Chondrocyte (in vitro differentiated cells): ENCODE data around the gene MUC2. TPM values are rescaled to one million over a fixed set of nuclear protein-coding genes. Genes with fewer than 3 reads are reported as not detected.
A peak's percentile ranks its signal among the peaks of the same experiment; 100 is the strongest.

ENCODE experiments used
- DNase-seq: peaks from one replicate; pipeline ENCODE4 v3.0.0; 2021; ENCODE audit warnings: mixed read lengths, low spot score
- H3K27ac Mint-ChIP-seq: one replicate; pipeline ENCODE4 v1.8.0; 2021; ENCODE audit warnings: mild to moderate bottlenecking, moderate library complexity, mixed read lengths; ENCODE audit not compliant: unreplicated experiment
- H3K27me3 Mint-ChIP-seq: 2 replicates; pipeline ENCODE4 v1.8.0; 2021; ENCODE audit warnings: low read depth, mixed read lengths
- H3K36me3 Mint-ChIP-seq: 2 replicates; pipeline ENCODE4 v1.8.0; 2021; ENCODE audit warnings: low read depth, mixed read lengths
- H3K4me1 Mint-ChIP-seq: 2 replicates; pipeline ENCODE4 v1.8.0; 2021; ENCODE audit warnings: low read depth, mild to moderate bottlenecking, mixed read lengths
- H3K4me3 Mint-ChIP-seq: one replicate; pipeline ENCODE4 v1.8.0; 2021; ENCODE audit warnings: mild to moderate bottlenecking, moderate library complexity, mixed read lengths; ENCODE audit not compliant: unreplicated experiment
- H3K9me3 Mint-ChIP-seq: 2 replicates; pipeline ENCODE4 v1.8.0; 2021; ENCODE audit warnings: low read depth, mixed read lengths
- total RNA-seq: library from RNA; stranded (reverse); gene quantifications from 3 replicates; pipeline ENCODE4 v1.2.1, GENCODE V29; 2021
- TF ChIP-seq, protein P1 (sequence below): fragments of 200-600 bp; sonication (generic); IDR thresholded peaks from 2 replicates; pipeline ENCODE4 v1.5.0; 2021; ENCODE audit warnings: antibody characterized with exemption, mild to moderate bottlenecking, moderate library complexity

The MUC2 gene
- total RNA-seq, 1 donor from 2014 or later: not detected

GRCh38 chr11:1092145-1092670, 17.5 kb downstream of the MUC2 start:
- no peak overlapping the region for H3K4me3 Mint-ChIP-seq
- peaks cover 2% of the 10 kb centered on the region for H3K36me3 Mint-ChIP-seq
- H3K4me1 Mint-ChIP-seq: no peaks in the 10 kb centered on the region
- TF ChIP-seq, protein P1, sequence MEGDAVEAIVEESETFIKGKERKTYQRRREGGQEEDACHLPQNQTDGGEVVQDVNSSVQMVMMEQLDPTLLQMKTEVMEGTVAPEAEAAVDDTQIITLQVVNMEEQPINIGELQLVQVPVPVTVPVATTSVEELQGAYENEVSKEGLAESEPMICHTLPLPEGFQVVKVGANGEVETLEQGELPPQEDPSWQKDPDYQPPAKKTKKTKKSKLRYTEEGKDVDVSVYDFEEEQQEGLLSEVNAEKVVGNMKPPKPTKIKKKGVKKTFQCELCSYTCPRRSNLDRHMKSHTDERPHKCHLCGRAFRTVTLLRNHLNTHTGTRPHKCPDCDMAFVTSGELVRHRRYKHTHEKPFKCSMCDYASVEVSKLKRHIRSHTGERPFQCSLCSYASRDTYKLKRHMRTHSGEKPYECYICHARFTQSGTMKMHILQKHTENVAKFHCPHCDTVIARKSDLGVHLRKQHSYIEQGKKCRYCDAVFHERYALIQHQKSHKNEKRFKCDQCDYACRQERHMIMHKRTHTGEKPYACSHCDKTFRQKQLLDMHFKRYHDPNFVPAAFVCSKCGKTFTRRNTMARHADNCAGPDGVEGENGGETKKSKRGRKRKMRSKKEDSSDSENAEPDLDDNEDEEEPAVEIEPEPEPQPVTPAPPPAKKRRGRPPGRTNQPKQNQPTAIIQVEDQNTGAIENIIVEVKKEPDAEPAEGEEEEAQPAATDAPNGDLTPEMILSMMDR: no peak
- no peak overlapping the region for H3K27ac Mint-ChIP-seq
- peaks cover 2% of the 10 kb centered on the region for H3K27me3 Mint-ChIP-seq
- H3K9me3 Mint-ChIP-seq: no peaks in the 10 kb centered on the region
- DNase-seq: peak; percentile 74

DNA sequence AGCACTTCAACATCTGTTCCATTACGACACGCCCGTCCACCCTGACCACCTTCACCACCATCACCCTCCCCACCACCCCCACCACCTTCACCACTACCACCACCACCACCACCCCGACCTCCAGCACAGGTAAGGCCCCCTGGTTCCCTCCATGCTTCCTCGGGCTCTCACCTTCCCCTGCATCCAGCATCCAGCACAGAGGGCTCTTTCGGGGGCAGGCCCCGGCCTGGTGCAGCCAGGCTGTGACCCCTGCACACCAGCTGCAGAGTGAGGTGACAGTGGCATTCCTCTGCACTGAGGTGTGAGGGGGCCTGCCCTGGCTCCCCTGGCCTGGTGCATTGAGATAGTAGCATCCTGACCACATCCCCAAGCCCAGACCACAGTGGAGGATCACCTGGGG, 18.2 kb downstream of the MUC2 start:
- Mint-ChIP-seq H3K27me3 (peaks cover 2% of the 10 kb centered on the region), H3K4me3 (no peak overlapping the region), H3K9me3 (no peaks in the 10 kb centered on the region), H3K36me3 (peaks cover 2% of the 10 kb centered on the region), H3K27ac (no peak overlapping the region), H3K4me1 (no peaks in the 10 kb centered on the region)
- peak; percentile 62 for DNase-seq
- TF ChIP-seq, protein P1: no peak

GRCh38 chr11:1099519-1100355, 25.1 kb downstream of the MUC2 start:
- Mint-ChIP-seq H3K4me3 (no peak overlapping the region), H3K4me1 (no peaks in the 10 kb centered on the region), H3K27ac (no peak overlapping the region), H3K9me3 (no peaks in the 10 kb centered on the region), H3K36me3 (peaks cover 2% of the 10 kb centered on the region), H3K27me3 (peaks cover 2% of the 10 kb centered on the region)
- TF ChIP-seq, protein P1: no peak
- peak; percentile 72 for DNase-seq

DNA sequence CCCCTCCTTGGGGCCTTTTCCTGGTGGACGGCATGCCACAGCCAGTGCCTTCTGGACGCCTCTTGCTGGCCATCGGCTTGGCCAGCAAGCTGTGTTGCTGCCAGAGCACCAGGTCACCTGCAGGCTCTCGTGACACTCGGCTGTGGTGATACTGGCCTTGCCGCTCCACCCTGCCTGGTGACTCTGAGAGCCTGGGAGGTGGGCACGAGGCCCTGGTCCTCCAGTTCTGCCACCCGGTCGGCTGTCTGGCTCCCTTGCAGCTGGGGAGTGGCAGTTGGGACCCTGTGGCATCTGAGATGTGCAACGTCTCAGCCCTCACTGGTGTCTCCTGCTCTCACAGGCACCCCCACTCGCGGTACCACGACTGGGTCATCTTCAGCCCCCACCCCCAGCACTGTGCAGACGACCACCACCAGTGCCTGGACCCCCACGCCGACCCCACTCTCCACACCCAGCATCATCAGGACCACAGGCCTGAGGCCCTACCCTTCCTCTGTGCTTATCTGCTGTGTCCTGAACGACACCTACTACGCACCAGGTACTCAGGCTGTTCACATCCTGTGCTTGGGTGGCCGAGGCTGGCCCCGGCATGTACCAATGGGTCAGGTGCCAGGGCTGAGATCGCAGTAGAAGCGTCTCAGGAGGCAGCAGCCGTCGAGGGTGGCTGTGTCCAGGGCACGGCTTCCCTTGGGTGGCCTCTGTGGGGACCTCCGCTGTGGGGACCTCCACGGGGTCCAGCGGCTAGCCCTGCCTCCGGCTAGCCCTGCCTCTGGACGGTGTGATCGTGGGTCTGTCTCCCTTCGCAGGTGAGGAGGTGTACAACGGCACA, 26.0 kb downstream of the MUC2 start:
- TF ChIP-seq, protein P1: no peak
- Mint-ChIP-seq H3K4me3 (no peak overlapping the region), H3K4me1 (no peaks in the 10 kb centered on the region), H3K27me3 (no peaks in the 10 kb centered on the region), H3K27ac (no peak overlapping the region), H3K36me3 (no peaks in the 10 kb centered on the region), H3K9me3 (no peaks in the 10 kb centered on the region)
- DNase-seq: peak; percentile 77
